Measurements from ENCODE around the gene SMAD2.

Gene SMAD2

DNA sequence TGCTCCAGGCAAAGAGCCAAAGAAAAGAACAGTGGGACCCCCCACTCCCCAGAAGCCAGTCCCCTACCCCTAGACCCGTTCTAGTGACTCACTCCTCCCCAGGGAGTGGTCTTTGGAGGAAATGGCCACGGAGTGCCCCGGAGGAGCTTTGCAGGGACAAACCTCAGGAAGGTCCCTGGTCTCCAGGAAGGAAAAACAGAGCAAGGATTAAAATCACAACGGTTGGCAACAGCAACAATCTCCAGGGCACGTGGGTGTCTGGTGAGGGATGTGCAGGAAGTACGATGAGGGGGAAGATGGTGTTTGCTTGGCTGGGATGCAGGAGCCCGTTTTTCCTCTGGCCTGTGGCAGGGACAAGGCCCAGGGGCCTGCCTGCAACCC lies 135.0 kb downstream of the SMAD2 start:
- TF ChIP-seq, protein P1, sequence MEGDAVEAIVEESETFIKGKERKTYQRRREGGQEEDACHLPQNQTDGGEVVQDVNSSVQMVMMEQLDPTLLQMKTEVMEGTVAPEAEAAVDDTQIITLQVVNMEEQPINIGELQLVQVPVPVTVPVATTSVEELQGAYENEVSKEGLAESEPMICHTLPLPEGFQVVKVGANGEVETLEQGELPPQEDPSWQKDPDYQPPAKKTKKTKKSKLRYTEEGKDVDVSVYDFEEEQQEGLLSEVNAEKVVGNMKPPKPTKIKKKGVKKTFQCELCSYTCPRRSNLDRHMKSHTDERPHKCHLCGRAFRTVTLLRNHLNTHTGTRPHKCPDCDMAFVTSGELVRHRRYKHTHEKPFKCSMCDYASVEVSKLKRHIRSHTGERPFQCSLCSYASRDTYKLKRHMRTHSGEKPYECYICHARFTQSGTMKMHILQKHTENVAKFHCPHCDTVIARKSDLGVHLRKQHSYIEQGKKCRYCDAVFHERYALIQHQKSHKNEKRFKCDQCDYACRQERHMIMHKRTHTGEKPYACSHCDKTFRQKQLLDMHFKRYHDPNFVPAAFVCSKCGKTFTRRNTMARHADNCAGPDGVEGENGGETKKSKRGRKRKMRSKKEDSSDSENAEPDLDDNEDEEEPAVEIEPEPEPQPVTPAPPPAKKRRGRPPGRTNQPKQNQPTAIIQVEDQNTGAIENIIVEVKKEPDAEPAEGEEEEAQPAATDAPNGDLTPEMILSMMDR (IDR thresholded peaks at IDR 0.05), result no peak

GRCh38 chr18:47794725-47795433 lies 135.6 kb downstream of the SMAD2 start:
- TF ChIP-seq, protein P1 (IDR thresholded peaks at IDR 0.05), result no peak

GRCh38 chr18:47793609-47794008 lies 136.8 kb downstream of the SMAD2 start:
- TF ChIP-seq, protein P1 (IDR thresholded peaks at IDR 0.05), result no peak

- TF ChIP-seq, protein P1 (IDR thresholded peaks at IDR 0.05), result no peak
Measured at GRCh38 chr18:47791461-47791985, 138.9 kb downstream of the SMAD2 start.

DNA sequence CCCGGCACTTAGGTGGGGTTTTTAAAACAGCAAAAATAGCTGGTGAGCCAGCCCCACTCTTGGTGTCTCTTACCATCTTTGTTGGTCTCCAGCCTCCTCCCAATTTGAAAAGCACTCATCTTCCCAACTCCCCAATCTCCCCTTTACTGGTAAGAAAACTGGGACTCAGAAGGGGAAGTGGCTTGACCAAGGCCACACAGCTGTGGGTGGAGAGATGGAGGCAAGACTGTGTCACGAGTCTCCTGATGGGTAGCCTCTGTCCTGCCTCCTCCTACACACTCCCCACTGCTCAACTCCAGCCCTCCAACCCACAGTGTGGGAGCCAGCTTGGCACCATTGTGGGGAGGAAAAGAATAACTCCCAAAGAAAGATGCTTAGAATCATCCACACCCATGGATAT lies 140.4 kb downstream of the SMAD2 start:
- TF ChIP-seq, protein P1 (IDR thresholded peaks at IDR 0.05), result no peak

GRCh38 chr18:47788621-47789020 lies 141.8 kb downstream of the SMAD2 start:
- TF ChIP-seq, protein P1 (IDR thresholded peaks at IDR 0.05), result no peak

DNA sequence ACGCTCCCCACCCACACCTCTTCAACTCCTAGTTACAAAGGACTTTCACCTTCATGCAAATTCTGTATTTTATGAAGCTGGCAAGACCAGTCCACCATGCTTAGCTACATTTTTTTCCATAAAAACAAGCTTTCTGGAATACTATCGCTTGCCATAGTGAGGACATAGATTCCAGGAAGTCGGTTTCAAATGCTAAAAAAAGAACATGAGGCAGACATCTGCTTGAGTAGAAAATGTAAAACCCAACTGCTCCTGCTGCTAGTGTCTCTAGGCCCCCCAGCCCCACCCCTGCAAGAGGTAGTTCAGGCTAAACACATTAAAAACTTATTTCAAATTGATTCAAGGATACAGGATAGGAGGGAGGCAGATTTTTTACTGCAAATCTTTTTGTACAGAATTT lies 148.9 kb downstream of the SMAD2 start:
- TF ChIP-seq, protein P1 (IDR thresholded peaks at IDR 0.05), result no peak

Measured in LNCAP (cell line).